ENCODE results near the gene DOCK2.
A peak's percentile ranks its signal among the peaks of the same experiment; 100 is the strongest.

DOCK2 gene

GRCh38 chr5:169911448-169912212, 274.6 kb downstream of the DOCK2 start:
- no peak for DNase-seq

GRCh38 chr5:169913479-169913878, 276.4 kb downstream of the DOCK2 start:
- DNase-seq, result no peak

- DNase-seq, result no peak
These were observed 277.7 kb downstream of the DOCK2 start for GRCh38 chr5:169914766-169915165.

- peak in 2 of 3 donors; percentile 20 to 46 for DNase-seq
These were observed 280.4 kb downstream of the DOCK2 start for GRCh38 chr5:169917500-169917899.

GRCh38 chr5:169918228-169918627, 281.2 kb downstream of the DOCK2 start:
- DNase-seq, result no peak

DNA sequence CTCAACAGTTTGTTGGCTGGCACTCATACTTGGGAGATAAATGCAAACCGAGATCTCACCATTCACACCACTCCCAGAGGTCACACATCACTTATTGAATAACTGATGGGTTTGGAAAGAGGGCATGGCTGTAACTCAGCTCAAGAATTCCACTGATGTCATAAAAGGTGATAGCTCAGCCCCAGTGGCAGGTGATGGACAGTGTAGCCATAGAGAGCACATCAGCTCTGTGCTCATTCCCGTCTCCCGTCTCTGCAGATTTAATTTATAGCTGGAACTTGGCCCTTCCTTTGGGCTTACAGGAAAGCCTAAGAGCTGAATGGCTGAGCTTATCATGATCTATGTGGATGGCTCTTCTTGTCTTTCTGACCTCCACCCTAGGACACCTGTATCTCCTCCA, 283.4 kb downstream of the DOCK2 start:
- DNase-seq, result no peak

DNA sequence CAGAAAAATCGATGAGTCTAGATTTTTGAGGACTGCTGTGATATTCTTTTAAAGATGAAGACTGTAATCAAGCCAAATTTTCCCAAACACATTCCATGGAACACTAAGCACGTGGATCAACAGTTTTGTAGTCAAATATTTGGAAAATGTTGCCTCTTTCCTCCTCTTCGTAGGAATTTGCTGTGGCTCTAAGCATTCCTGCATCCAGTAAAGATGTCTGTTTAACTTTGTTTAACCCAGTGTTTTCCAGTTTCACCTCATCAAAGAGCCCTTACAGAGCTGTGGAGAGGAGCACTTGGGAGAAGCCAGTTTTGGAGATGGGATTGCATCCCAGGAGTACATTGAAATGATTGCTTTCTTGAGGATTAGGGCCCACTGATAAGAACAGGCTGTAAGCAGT, 284.3 kb downstream of the DOCK2 start:
- DNase-seq, result no peak

DNA sequence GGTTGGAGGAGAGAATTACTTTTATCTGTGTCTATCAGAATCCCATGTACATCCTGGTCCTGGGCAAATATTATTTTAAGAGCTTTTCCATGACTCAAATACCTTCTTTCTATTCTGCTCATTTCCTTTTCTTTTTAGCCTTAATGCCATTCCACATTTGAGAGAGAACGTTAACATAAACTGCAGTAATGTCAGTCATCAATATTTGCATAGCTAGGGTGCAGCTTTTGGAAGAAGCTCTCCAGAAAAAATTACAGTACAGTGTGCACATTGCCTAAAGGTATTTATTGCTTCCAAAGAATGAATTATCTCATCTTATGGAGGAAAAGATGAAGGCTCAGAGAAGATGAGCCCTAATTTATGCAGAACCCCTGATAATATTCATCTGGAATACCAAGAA, 284.9 kb downstream of the DOCK2 start:
- DNase-seq, result no peak

GRCh38 chr5:169922474-169922873, 285.4 kb downstream of the DOCK2 start:
- no peak for DNase-seq

DNA sequence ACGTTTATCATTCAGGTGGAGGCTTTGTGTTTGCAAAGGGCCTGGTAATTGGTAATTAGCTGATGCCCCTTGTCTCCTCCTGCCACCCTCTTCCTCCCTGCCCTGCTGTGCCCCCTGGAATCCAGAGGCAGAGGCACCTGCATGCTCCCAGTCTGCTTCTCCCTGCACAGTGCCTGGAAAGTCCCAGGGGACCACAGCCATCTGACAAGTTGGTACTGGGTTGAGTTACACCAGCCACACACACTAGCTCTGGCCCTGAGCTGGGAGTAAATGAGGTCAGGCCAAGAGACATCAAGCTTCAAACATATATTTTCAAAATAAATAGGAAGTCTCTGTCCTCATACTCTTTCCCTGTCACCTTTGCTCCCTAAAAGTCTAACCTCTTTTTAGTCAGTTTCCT, 286.9 kb downstream of the DOCK2 start:
- DNase-seq, result no peak

- no peak for DNase-seq
These were observed 296.1 kb downstream of the DOCK2 start for GRCh38 chr5:169933127-169933526.

GRCh38 chr5:169933616-169934015, 296.5 kb downstream of the DOCK2 start:
- DNase-seq, result no peak

- DNase-seq, result no peak
These were observed 297.9 kb downstream of the DOCK2 start for GRCh38 chr5:169934990-169935389.

GRCh38 chr5:169935762-169936161, 298.7 kb downstream of the DOCK2 start:
- no peak for DNase-seq

DNA sequence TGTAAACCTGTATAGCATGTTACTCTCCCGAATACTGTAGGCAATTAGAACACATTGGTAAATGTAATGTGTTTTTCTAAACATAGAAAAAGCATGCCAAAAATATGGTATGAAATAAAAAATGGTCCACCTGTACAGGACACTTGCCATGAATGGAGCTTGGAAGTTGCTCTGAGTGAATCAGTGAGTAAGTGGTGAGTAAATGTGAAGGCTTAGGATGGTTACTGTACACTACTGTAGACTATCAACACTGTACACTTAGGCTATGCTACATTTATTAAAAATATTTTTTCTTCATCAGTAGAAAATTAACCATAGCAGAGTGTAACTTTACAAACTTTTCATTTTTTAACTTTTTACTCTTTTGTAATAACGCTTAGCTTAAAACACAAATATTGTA, 301.4 kb downstream of the DOCK2 start:
- no peak for DNase-seq

- no peak for DNase-seq
These were observed 302.7 kb downstream of the DOCK2 start for GRCh38 chr5:169939731-169940130.

DNA sequence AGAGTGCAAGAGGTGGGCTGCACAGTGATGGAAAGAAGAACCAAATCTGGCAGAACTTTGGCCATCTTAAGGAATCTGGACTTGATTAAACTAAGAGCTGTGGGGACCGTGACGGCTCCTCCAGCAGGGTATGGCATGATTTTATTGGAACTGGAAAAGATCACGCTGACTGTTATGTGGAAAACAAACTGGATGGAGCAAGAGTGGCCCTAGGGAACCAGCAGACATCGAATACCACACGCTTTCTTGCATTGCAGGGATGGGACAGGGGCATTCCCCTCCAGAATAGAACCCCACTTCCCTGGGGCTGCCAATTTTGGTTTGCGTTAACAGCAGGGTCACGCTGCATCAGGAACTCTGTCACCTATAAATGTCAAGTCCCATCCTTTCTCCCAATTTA, 304.5 kb downstream of the DOCK2 start:
- DNase-seq, result no peak

DNA sequence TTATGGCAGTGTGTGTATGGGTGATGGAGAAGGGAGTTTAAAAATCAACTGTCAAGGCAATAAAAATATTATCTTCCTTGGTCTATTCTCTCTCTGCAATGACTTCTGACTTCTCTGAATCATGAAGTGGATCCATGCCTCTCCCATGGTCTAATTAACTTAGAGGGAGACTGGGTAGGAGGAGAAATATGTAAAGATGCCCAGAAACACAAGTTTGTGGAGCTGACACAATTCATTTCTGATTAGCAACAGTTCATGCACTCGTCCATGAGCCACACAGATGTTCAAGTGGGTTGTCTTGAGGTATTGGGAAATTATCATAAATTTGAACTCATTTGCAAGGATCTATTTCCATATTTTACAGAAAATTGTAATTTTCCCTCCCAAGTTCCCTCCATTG, 305.1 kb downstream of the DOCK2 start:
- DNase-seq, result no peak

- DNase-seq, result no peak
These were observed 306.0 kb downstream of the DOCK2 start for GRCh38 chr5:169943026-169943425.

- no peak for DNase-seq
These were observed 307.0 kb downstream of the DOCK2 start for GRCh38 chr5:169944115-169944514.

GRCh38 chr5:169944922-169945680, 308.0 kb downstream of the DOCK2 start:
- no peak for DNase-seq

DNA sequence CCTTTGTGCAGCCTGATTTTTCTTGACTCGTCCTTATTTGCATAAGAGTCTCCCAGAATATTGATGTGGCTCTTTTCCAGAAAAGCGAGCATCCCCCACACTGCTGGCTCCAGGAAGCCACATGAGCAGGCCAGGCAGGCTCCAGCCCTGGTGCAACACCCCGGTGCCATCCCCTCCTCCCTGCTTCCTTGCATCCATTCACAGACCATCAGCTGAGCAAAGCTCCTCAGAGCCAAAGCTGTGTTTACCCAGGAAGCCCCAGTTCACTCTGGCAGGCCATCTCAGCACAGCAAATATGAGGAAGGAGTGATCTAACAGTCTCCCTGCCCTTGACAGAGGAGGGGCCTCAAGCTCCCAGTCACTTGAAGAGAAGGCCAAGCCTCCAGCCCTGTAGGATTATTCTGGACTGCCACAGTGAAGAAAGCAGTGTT, 308.8 kb downstream of the DOCK2 start:
- peak; percentile 14 to 65 (median 50) for DNase-seq

GRCh38 chr5:169946743-169947295, 309.7 kb downstream of the DOCK2 start:
- DNase-seq, result no peak

DNA sequence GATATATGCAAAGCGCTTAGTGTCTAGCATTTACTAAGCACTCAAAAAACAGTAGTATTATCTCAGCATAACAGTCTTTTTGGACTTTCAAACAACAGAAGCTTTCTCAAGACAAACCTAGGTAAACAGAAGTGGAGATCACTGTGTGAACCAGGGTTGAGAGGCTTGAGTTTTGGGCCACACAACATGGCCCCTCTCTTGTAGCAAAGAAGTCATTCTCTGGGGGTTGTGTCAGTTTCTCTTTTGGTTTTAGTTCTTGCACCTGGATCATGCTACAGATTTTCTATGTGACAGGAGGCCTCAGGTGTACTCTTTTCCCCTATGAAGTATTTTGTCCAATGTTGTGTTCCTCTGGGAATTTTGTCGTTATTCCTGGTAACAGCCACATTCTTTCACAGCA, 313.3 kb downstream of the DOCK2 start:
- DNase-seq, result no peak
